HepG2 (cell line): ENCODE measurements around the gene SOX12. TPM values are rescaled to one million over a fixed set of nuclear protein-coding genes. Genes with fewer than 3 reads are reported as not detected.

Experiments used
- ATAC-seq: fragments of 200-7000 bp; cut with Tn5 transposase; 3 replicates; pipeline ENCODE4 v1.9.1; 2020; ENCODE audit warnings: mild to moderate bottlenecking, moderate library complexity
- BruUV-seq: library from RNA; stranded (reverse); fragments of 400-500 nt; replicated peaks from 2 replicates; lab custom pipeline; 2021; lab: Mats Ljungman, UMichigan
- CTCF ChIA-PET: fragments of 300-600 bp; formaldehyde crosslinking; extraction: SDS; loops from one replicate; lab custom pipeline; 2021; ENCODE audit warnings: low total read pairs, inconsistent platforms, low intra/inter-chr PET ratio; lab: Yijun Ruan, JAX
- POLR2A ChIA-PET: fragments of 350-600 bp; sonication (Branson Sonifier 250); formaldehyde crosslinking; loops from one replicate; lab custom pipeline; 2020; ENCODE audit warnings: antibody characterized with exemption, inconsistent platforms; lab: Yijun Ruan, JAX
- DNase-seq: peaks from one replicate; pipeline ENCODE4 v3.0.0-alpha.2; 2015; ENCODE audit warnings: low spot score
- FAIRE-seq: peaks from 3 replicates; lab custom pipeline; 2011; peaks lifted over from hg19 to GRCh38; lab: Jason Lieb, UNC
- H2AFZ ChIP-seq: one replicate; pipeline ENCODE4 v1.6.1; 2011; ENCODE audit warnings: low read length, inconsistent platforms
- H3K27ac ChIP-seq: fragments of 300-600 bp; 3 replicates; pipeline ENCODE4 v1.8.0; 2011; ENCODE audit warnings: mixed run types, mild to moderate bottlenecking, mixed read lengths, low read length, inconsistent platforms; ENCODE audit not compliant: insufficient read depth; ENCODE audit errors: extremely low read length
- H3K27me3 ChIP-seq, 2 experiments: fragments of 200-600 bp in 1 of 2; 2 replicates in 1 of 2; 3 replicates in 1 of 2; pipeline versions ENCODE4 v1.6.0 to v1.8.0; 2011; ENCODE audit warnings: low read length in 2 of 2, mild to moderate bottlenecking in 2 of 2, moderate library complexity in 2 of 2, inconsistent platforms in 1 of 2; ENCODE audit not compliant: insufficient read depth in 2 of 2, control insufficient read depth in 1 of 2
- H3K36me3 ChIP-seq, 2 experiments: fragments of 200-600 bp in 1 of 2; replicated peaks in 1 of 2; 2 replicates in 1 of 2; 3 replicates in 1 of 2; pipeline versions ENCODE4 v1.5.1 to v1.8.0; 2011; ENCODE audit warnings: low read length in 2 of 2, inconsistent platforms in 1 of 2; ENCODE audit not compliant: insufficient read depth in 2 of 2, control insufficient read depth in 1 of 2
- H3K4me1 ChIP-seq: 2 replicates; pipeline ENCODE4 v1.5.1; 2012; ENCODE audit warnings: low read length, inconsistent platforms; ENCODE audit not compliant: insufficient read depth
- H3K4me2 ChIP-seq: 2 replicates; pipeline ENCODE4 v1.6.0; 2011; ENCODE audit warnings: low read depth, low read length, inconsistent platforms
- H3K4me3 ChIP-seq, 3 experiments: fragments of 200-600 bp in 1 of 3; sonication (generic), shearing (Covaris generic) in 1 of 3; replicated peaks in 1 of 3; 2 replicates each; pipeline ENCODE4 v1.5.1; 2011 to 2016; ENCODE audit warnings: low read length in 3 of 3, inconsistent platforms in 2 of 3, low read depth in 2 of 3, mild to moderate bottlenecking in 2 of 3, control low read depth in 1 of 3, mixed read lengths in 1 of 3; ENCODE audit not compliant: insufficient read depth in 1 of 3
- H3K79me2 ChIP-seq: one replicate; pipeline ENCODE4 v1.6.1; 2011; ENCODE audit warnings: low read length, inconsistent platforms; ENCODE audit not compliant: insufficient read depth
- H3K9ac ChIP-seq: 2 replicates; pipeline ENCODE4 v1.6.0; 2011; ENCODE audit warnings: mild to moderate bottlenecking, low read depth, low read length, inconsistent platforms; ENCODE audit not compliant: insufficient read depth
- H3K9me3 ChIP-seq: 2 replicates; pipeline ENCODE4 v1.5.1; 2012; ENCODE audit warnings: mild to moderate bottlenecking, low read length
- H4K20me1 ChIP-seq: 2 replicates; pipeline ENCODE4 v1.6.0; 2011; ENCODE audit warnings: inconsistent platforms, mild to moderate bottlenecking, low read length, moderate library complexity; ENCODE audit not compliant: insufficient read depth
- CAMTA2 ChIP-seq: sonication (generic); formaldehyde crosslinking; IDR thresholded peaks from 2 replicates; pipeline ENCODE4 v1.4.0; 2020; ENCODE audit warnings: mild to moderate bottlenecking, missing genetic modification reagents, borderline replicate concordance
- DMAP1 ChIP-seq: IDR thresholded peaks from 2 replicates; pipeline ENCODE4 v1.6.1; 2016
- DRAP1 ChIP-seq: IDR thresholded peaks from 2 replicates; pipeline ENCODE4 v1.6.1; 2016; ENCODE audit warnings: missing genetic modification reagents, missing compliant biosample characterization
- FUBP1 ChIP-seq: sonication (generic); formaldehyde crosslinking; IDR thresholded peaks from 2 replicates; pipeline ENCODE4 v1.5.1; 2020; ENCODE audit warnings: missing genetic modification reagents, mild to moderate bottlenecking, borderline replicate concordance
- HNRNPK ChIP-seq: fragments of 200-400 bp; formaldehyde crosslinking; IDR thresholded peaks from 2 replicates; pipeline ENCODE4 v1.6.1; 2018; ENCODE audit warnings: low read length, low read depth, moderate library complexity, mild to moderate bottlenecking; ENCODE audit not compliant: poor library complexity, severe bottlenecking
- ZBTB7A ChIP-seq: sonication (generic); formaldehyde crosslinking; IDR thresholded peaks from 2 replicates; pipeline ENCODE4 v1.8.0; 2022; ENCODE audit warnings: mild to moderate bottlenecking, missing genetic modification reagents
- ZNF281 ChIP-seq: sonication (generic); formaldehyde crosslinking; IDR thresholded peaks from 2 replicates; pipeline ENCODE4 v1.4.0; 2020; ENCODE audit warnings: missing genetic modification reagents, borderline replicate concordance
- ZNF777 ChIP-seq: sonication (generic); formaldehyde crosslinking; IDR thresholded peaks from 2 replicates; pipeline ENCODE4 v1.4.0; 2020; ENCODE audit warnings: missing genetic modification reagents
- WGBS: methylation state at CpG from one replicate; pipeline ENCODE4 v1.1.6; 2017; ENCODE audit warnings: low lambda C conversion rate; 5-methylcytosine and 5-hydroxymethylcytosine counted together
- in situ Hi-C: cut with HindIII; loops from 2 replicates; pipeline ENCODE4 v1.10.0; 2017; ENCODE audit warnings: low pct_unique_long_range_greater_than_20kb; ENCODE audit not compliant: extremely low pct_ligation_motif_present
- intact Hi-C: fragments of 100-400 bp; cut with micrococcal nuclease; formaldehyde crosslinking; loops from one replicate; pipeline ENCODE4 v1.10.0; 2022; ENCODE audit not compliant: unreplicated experiment
- polyA plus RNA-seq, 8 experiments: library from polyadenylated mRNA; depleted of rRNA in 3 of 8; stranded (reverse) in 7 of 8; unstranded in 1 of 8; fragments of >200 nt; fragmentation: Illumina TruSeq in 4 of 8; extraction: Trizol in 4 of 8; gene quantifications; 2 replicates each; pipeline versions ENCODE4 v1.2.1 to v1.2.3, GENCODE V29; 2011 to 2016; ENCODE audit warnings: low read depth in 4 of 8, missing spikeins in 1 of 8, mixed read lengths in 1 of 8; ENCODE audit not compliant: insufficient read depth in 1 of 8
- total RNA-seq, 5 experiments: library from RNA; depleted of rRNA; stranded (reverse); fragments of >200 nt; fragmentation: Illumina TruSeq; extraction: Trizol; gene quantifications; 2 replicates each; pipeline ENCODE4 v1.2.3, GENCODE V29; 2016; ENCODE audit warnings: low read depth in 1 of 5

Gene SOX12
- total and polyA plus RNA-seq, 2 of the 13 experiments (the other 11 are each of a cell fraction or from before 2014, with no cell fraction given): 10.0 to 18.7 TPM

DNA sequence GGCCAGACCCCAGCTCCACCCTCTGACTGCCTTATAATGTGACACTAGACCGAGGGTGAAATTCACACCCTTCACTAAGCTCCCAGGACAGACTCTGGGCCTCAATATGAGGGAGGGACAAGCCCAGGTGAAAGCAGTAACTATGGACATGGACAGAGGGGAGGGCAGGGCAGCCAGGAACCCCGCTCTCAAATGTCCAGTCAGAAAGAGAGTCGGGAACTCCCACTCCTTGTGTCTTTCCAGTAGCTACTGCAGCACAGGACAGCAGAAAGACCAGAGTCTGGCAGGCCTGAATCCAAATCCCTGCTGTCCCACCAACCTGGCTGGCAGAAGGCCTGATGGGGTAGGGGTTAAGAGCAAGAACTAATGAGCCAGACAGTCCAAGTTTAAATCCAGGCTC is 41.2 kb upstream of the SOX12 start (continued):
- TF ChIP-seq ZNF281 (CRISPR knock-in tag): no peak
- TF ChIP-seq ZNF777 (CRISPR knock-in tag): no peak
- no peak for TF ChIP-seq CAMTA2 (CRISPR knock-in tag)
- no peak for TF ChIP-seq DMAP1 (CRISPR knock-in tag)
- no peak for TF ChIP-seq DRAP1 (CRISPR knock-in tag)
- no peak for TF ChIP-seq ZBTB7A (CRISPR knock-in tag)
- TF ChIP-seq, all 625 proteins: peak for 0

DNA sequence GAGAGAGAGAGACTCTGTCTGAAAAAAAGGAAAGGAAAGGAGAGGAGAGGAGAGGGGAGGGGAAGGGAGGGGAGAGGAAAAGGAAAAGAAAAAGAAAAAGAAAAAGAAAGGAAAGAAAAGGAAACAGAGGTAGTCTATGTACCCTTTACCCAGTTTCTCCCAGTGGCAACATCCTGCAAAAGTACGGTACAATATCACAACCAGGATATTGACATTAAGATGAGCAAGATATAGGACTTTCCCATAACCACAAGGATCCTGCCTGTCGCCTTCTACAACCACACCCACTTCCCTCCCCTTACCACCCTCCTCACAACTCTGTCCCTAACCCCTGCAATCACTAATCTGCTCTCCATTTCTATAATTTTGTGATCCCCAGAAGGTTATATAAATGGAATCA is 38.8 kb upstream of the SOX12 start:
- no peak for ATAC-seq
- CTCF ChIA-PET: no interaction called here

More for the DNA sequence above, 38.8 kb upstream of the SOX12 start:
- Histone ChIP-seq H2AFZ (no peak overlapping the region), H3K36me3 (peaks cover 0 to 4% of the 10 kb centered on the region in 2 experiments; a peak in 3 of 5 replicates), H3K79me2 (peaks cover 10% of the 10 kb centered on the region), H3K27ac (no peak overlapping the region), H3K4me1 (peaks cover 23% of the 10 kb centered on the region), H3K27me3 (peaks cover under 1 to 2% of the 10 kb centered on the region in 2 experiments; a peak in 3 of 5 replicates), H4K20me1 (no peaks in the 10 kb centered on the region), H3K4me3 (no peak overlapping the region), H3K9ac (no peak overlapping the region), H3K9me3 (no peaks in the 10 kb centered on the region), H3K4me2 (no peak overlapping the region)
- TF ChIP-seq HNRNPK (peak; percentile 95), FUBP1 (CRISPR knock-in tag) (no peak)
- 89% methylated on average over 2 of the region's 2 CpGs for WGBS
- FAIRE-seq (no peak), DNase-seq (no peak)
- intact Hi-C loops: no loop called here
- BruUV-seq: no TSS peak
- POLR2A ChIA-PET: no interaction called here
- in situ Hi-C loops: no loop called here
